HG03469 (cell line): ENCODE results near the gene NOL7.

Experiments used
- ATAC-seq: cut with Tn5 transposase; IDR thresholded peaks from one replicate; pipeline ENCODE4 v1.9.1; 2021; ENCODE audit warnings: mild to moderate bottlenecking, moderate library complexity, moderate number of reproducible peaks; ENCODE audit not compliant: unreplicated experiment

NOL7 gene

GRCh38 chr6:13614926-13615791 lies at the start of gene NOL7:
TSS of gene NOL7 (plus strand) at chr6:13615335. CDS start at chr6:13615359, 24 bp downstream.
- peak; percentile 87 for ATAC-seq

- ATAC-seq = no peak
Observed at GRCh38 chr6:13565921-13566320, 49.2 kb upstream of the NOL7 start.

- no peak for ATAC-seq
Observed at GRCh38 chr6:13566500-13566899, 48.6 kb upstream of the NOL7 start.

GRCh38 chr6:13568970-13569369 lies 46.2 kb upstream of the NOL7 start:
- no peak for ATAC-seq

- ATAC-seq = no peak
Observed at GRCh38 chr6:13572240-13572639, 42.9 kb upstream of the NOL7 start.

- no peak for ATAC-seq
Observed at GRCh38 chr6:13572951-13573654, 42.0 kb upstream of the NOL7 start.

- no peak for ATAC-seq
Observed at GRCh38 chr6:13573669-13574110, 41.4 kb upstream of the NOL7 start.

- peak; percentile 66 for ATAC-seq
Observed at GRCh38 chr6:13574149-13574570, 41.0 kb upstream of the NOL7 start.

GRCh38 chr6:13574571-13575376 lies 40.4 kb upstream of the NOL7 start, which contains the start of gene SIRT5:
TSS of gene SIRT5 (plus strand) at chr6:13574601. CDS start at chr6:13584111, 9,510 bp downstream.
- peak; percentile 31 for ATAC-seq

GRCh38 chr6:13575377-13575775 lies 39.8 kb upstream of the NOL7 start:
- ATAC-seq = peak; percentile 12

GRCh38 chr6:13576017-13576416 lies 39.1 kb upstream of the NOL7 start:
- ATAC-seq = no peak

GRCh38 chr6:13577926-13578325 lies 37.2 kb upstream of the NOL7 start:
- ATAC-seq = no peak

GRCh38 chr6:13579911-13580310 lies 35.2 kb upstream of the NOL7 start:
- no peak for ATAC-seq

GRCh38 chr6:13581700-13582229 lies 33.4 kb upstream of the NOL7 start:
- ATAC-seq = no peak

GRCh38 chr6:13586603-13587542 lies 28.3 kb upstream of the NOL7 start:
- no peak for ATAC-seq

- no peak for ATAC-seq
Observed at GRCh38 chr6:13589801-13590200, 25.3 kb upstream of the NOL7 start.

- ATAC-seq = no peak
Observed at GRCh38 chr6:13590574-13591153, 24.5 kb upstream of the NOL7 start.

- no peak for ATAC-seq
Observed at GRCh38 chr6:13591205-13591921, 23.8 kb upstream of the NOL7 start.

- no peak for ATAC-seq
Observed at GRCh38 chr6:13593103-13593502, 22.0 kb upstream of the NOL7 start.
